ENCODE results near the gene POU5F1. TPM values are rescaled to one million over a fixed set of nuclear protein-coding genes. Genes with fewer than 3 reads are reported as not detected.

POU5F1 gene
- total and polyA plus RNA-seq, 3 donors from 2014 or later, result 1.3 to 4.2 (median 3.0) TPM

DNA sequence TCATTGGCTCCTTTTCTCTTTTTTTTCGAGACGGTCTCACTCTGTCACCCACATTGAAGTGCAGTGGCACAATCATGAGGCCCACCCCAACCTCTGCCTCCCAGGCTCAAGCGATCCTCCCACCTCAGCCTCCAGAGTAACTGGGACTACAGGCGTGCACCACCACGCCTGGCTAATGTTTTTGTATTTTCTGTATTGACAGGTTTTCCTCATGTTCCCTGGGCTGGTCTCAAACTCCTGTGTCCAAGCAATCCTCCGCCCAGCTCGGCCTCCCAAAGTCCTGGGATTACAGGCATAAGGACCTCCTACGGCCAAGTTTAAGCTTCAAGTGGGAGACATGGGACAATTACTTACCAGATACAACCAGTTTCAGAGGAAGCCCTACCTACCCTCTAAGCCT is 9.4 kb upstream of the POU5F1 start:
- intact Hi-C loops (cut with DNase I; ENCODE audit: low total_unique reads), result no loop called here
- H3K4me3 ChIP-seq, result peak overlapping the region; percentile 49 to 58
- DNase-seq, result no peak
- WGBS, 2 donors, result 67 to 82% methylated on average over 8 of the region's 8 CpGs
- TF ChIP-seq CTCF (IDR thresholded peaks at IDR 0.05), result no peak
- no peak for TF ChIP-seq POLR2A (IDR thresholded peaks at IDR 0.05)
- H3K27me3 ChIP-seq, result no peaks in the 10 kb centered on the region
- no peaks in the 10 kb centered on the region for H3K9me3 ChIP-seq
- H3K27ac ChIP-seq, result peak overlapping the region in 1 of 2 donors; percentile 59
- H3K36me3 ChIP-seq (ENCODE audit: low read depth, missing control alignments), result no peaks in the 10 kb centered on the region
- no peaks in the 10 kb centered on the region for H3K4me1 ChIP-seq

DNA sequence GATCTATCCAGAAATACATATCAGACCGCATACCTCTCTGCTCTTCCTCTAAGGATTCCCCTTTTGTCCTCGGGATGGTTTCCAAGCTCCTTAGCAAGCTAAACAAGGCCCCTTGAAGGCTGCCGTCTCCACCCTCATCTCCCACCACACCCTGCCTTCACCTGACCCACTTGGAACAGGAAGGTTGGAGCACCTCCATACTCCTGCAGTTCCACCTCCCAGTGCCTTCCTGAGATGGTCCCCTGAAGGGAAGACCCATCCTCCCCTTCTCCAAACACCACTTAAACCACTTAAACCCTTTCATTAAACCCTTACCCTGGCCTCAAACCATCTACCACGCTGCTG is 8.5 kb upstream of the POU5F1 start:
- H3K9me3 ChIP-seq, result no peaks in the 10 kb centered on the region
- no peaks in the 10 kb centered on the region for H3K27me3 ChIP-seq
- no peak overlapping the region for H3K27ac ChIP-seq
- no peaks in the 10 kb centered on the region for H3K4me1 ChIP-seq
- H3K36me3 ChIP-seq (ENCODE audit: low read depth, missing control alignments), result no peaks in the 10 kb centered on the region
- H3K4me3 ChIP-seq, result no peak overlapping the region
- TF ChIP-seq CTCF (IDR thresholded peaks at IDR 0.05) (no peak), POLR2A (IDR thresholded peaks at IDR 0.05) (no peak)
- WGBS, 2 donors, result 82 to 86% methylated on average over 4 of the region's 4 CpGs
- no peak for DNase-seq
- intact Hi-C loops (cut with DNase I; ENCODE audit: low total_unique reads), result no loop called here

GRCh38 chr6:31178143-31179041 is 7.9 kb upstream of the POU5F1 start:
- no peak for TF ChIP-seq CTCF (IDR thresholded peaks at IDR 0.05)
- TF ChIP-seq POLR2A (IDR thresholded peaks at IDR 0.05), result no peak

DNA sequence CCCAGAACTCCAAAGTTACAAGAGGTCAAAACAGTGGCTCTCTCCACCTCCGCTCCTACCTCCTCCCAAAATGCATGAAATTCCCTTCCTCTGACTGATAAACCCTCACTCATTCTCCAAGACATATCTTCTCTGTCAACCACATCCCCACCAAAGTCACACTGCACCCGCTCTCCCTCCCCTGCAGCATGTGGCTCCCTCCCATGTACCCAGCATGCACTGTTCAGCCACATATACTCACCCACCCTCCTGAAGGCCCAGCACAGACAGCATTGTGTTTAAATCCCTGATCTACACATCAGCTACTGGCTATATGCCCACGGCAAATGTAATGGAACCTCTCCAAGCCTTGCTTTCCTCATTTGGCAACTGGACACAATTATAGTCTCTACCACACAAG is 5.5 kb upstream of the POU5F1 start:
- TF ChIP-seq POLR2A (IDR thresholded peaks at IDR 0.05) (no peak), CTCF (IDR thresholded peaks at IDR 0.05) (no peak)
- intact Hi-C loops (cut with DNase I; ENCODE audit: low total_unique reads), result no loop called here
- Histone ChIP-seq H3K27me3 (no peaks in the 10 kb centered on the region), H3K4me1 (no peaks in the 10 kb centered on the region), H3K4me3 (no peak overlapping the region), H3K27ac (no peak overlapping the region), H3K9me3 (no peaks in the 10 kb centered on the region), H3K36me3 (ENCODE audit: low read depth, missing control alignments) (no peaks in the 10 kb centered on the region)
- DNase-seq, result no peak
- WGBS, 2 donors, result 81 to 86% methylated on average over 3 of the region's 3 CpGs

More at GRCh38 chr6:31178143-31179041, 7.9 kb upstream of the POU5F1 start:
- intact Hi-C loops (cut with DNase I; ENCODE audit: low total_unique reads), result no loop called here
- no peaks in the 10 kb centered on the region for H3K27me3 ChIP-seq
- no peaks in the 10 kb centered on the region for H3K9me3 ChIP-seq
- H3K36me3 ChIP-seq (ENCODE audit: low read depth, missing control alignments), result no peaks in the 10 kb centered on the region
- H3K4me3 ChIP-seq, result no peak overlapping the region
- DNase-seq, result no peak
- H3K4me1 ChIP-seq, result no peaks in the 10 kb centered on the region
- WGBS, 2 donors, result 47 to 75% methylated on average over 8 of the region's 8 CpGs
- no peak overlapping the region for H3K27ac ChIP-seq

- no peak for TF ChIP-seq CTCF (IDR thresholded peaks at IDR 0.05)
- no peak for TF ChIP-seq POLR2A (IDR thresholded peaks at IDR 0.05)
- WGBS, 2 donors, result 79 to 95% methylated on average over 5 of the region's 5 CpGs
- H3K4me1 ChIP-seq, result no peaks in the 10 kb centered on the region
- DNase-seq, result no peak
- H3K27me3 ChIP-seq, result no peaks in the 10 kb centered on the region
- H3K36me3 ChIP-seq (ENCODE audit: low read depth, missing control alignments), result no peaks in the 10 kb centered on the region
- no peaks in the 10 kb centered on the region for H3K9me3 ChIP-seq
- no peak overlapping the region for H3K27ac ChIP-seq
- H3K4me3 ChIP-seq, result no peak overlapping the region
- intact Hi-C loops (cut with DNase I; ENCODE audit: low total_unique reads), result no loop called here
Observed at GRCh38 chr6:31174378-31174777, 3.9 kb upstream of the POU5F1 start.
